ENCODE data around the gene P2RX4.

DNA sequence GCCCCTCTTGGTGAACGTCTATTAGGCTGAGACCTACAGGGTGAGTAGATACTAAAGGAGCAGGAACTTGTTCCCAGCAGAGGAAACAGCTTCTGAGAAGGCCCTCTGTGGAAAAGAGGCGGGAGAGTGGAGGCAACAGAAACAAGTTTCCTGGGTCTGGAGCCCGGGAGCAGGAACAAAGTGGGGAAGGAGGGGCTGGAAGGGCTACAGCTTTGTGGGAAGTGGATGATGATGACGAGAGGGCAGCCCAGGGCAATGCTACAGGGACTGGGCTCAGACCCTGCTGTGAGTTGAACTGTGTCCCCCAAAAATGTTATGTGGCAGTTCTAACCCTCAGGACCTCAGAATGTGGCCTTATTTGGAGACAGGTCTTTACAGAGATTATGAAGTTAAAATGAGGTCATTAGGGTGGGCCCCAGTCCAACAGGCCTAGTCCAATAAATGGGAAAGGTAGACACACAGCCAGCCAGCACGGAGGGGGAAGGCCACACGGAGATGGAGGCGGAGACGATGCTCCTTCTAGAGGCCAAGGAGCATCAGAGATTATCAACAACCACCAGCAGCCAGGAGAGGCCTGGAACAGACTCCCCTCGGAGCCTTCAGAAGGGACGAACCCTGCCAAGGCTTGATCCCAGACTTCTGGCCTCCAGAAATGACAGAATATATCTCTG is 72.3 kb downstream of the P2RX4 start:
- TF ChIP-seq CTCF (conservative IDR thresholded peaks at IDR 0.05) (no peak), EZH2 (IDR thresholded peaks at IDR 0.05; ENCODE audit: low read depth) (no peak)

Data from PC-9 (cell line).